Raji (cell line): ENCODE measurements around the gene RNF112.

Experiments used
- POLR2A ChIP-seq: IDR thresholded peaks from 2 replicates; pipeline ENCODE4 v1.6.1; 2011; ENCODE audit warnings: low read depth, low read length, control low read depth; ENCODE audit not compliant: insufficient read depth

Gene RNF112

GRCh38 chr17:19440421-19440820 lies 29.4 kb downstream of the RNF112 start:
- TF ChIP-seq POLR2A = no peak

GRCh38 chr17:19442731-19443130 lies 31.7 kb downstream of the RNF112 start:
- no peak for TF ChIP-seq POLR2A

- TF ChIP-seq POLR2A = no peak
Measured at GRCh38 chr17:19443148-19443547, 32.1 kb downstream of the RNF112 start.

GRCh38 chr17:19445105-19445504 lies 34.1 kb downstream of the RNF112 start:
- no peak for TF ChIP-seq POLR2A

GRCh38 chr17:19447085-19447583 lies 36.1 kb downstream of the RNF112 start:
- TF ChIP-seq POLR2A = no peak

- no peak for TF ChIP-seq POLR2A
Measured at GRCh38 chr17:19448341-19449268, 37.6 kb downstream of the RNF112 start.

GRCh38 chr17:19449656-19450055 lies 38.6 kb downstream of the RNF112 start:
- TF ChIP-seq POLR2A = no peak

- no peak for TF ChIP-seq POLR2A
Measured at GRCh38 chr17:19453296-19453695, 42.3 kb downstream of the RNF112 start.

- TF ChIP-seq POLR2A = no peak
Measured at GRCh38 chr17:19454074-19454473, 43.0 kb downstream of the RNF112 start.

- TF ChIP-seq POLR2A = no peak
Measured at GRCh38 chr17:19456016-19456927, 45.2 kb downstream of the RNF112 start.

- TF ChIP-seq POLR2A = no peak
Measured at GRCh38 chr17:19457046-19457445, 46.0 kb downstream of the RNF112 start.

GRCh38 chr17:19457830-19458271 lies 46.8 kb downstream of the RNF112 start:
- no peak for TF ChIP-seq POLR2A

GRCh38 chr17:19460700-19461099 lies 49.7 kb downstream of the RNF112 start:
- no peak for TF ChIP-seq POLR2A

- no peak for TF ChIP-seq POLR2A
Measured at GRCh38 chr17:19461116-19461515, 50.1 kb downstream of the RNF112 start.

GRCh38 chr17:19461681-19462080 lies 50.6 kb downstream of the RNF112 start:
- TF ChIP-seq POLR2A = no peak
